ENCODE measurements around the gene GCK. TPM values are rescaled to one million over a fixed set of nuclear protein-coding genes. Genes with fewer than 3 reads are reported as not detected.

GCK gene
- total and polyA plus RNA-seq, 11 donors = 0.54 to 5.7 (median 1.9) TPM

GRCh38 chr7:44227911-44228310 lies 38.7 kb upstream of the GCK start:
- no peak overlapping the region for H3K4me3 ChIP-seq
- DNase-seq (peak in 1 of 5 donors; percentile 60), ATAC-seq (no peak)
- peaks cover 0 to 6% (median 0%) of the 10 kb centered on the region in 12 donors for H3K4me1 ChIP-seq
- peaks cover 0 to 14% (median 0%) of the 10 kb centered on the region in 9 donors for H3K27me3 ChIP-seq
- intact Hi-C loops (cut with DNase I) = no loop called here
- H3K36me3 ChIP-seq = peaks cover 0 to 3% (median 0%) of the 10 kb centered on the region in 9 donors
- no peak for TF ChIP-seq CTCF (IDR thresholded peaks at IDR 0.05)
- no peak for TF ChIP-seq POLR2A (IDR thresholded peaks at IDR 0.05)
- 70 to 79% (median 75%) methylated on average over 13 to 14 of the region's 14 CpGs for WGBS, 4 donors
- no peaks in the 10 kb centered on the region for H3K9me3 ChIP-seq
- H3K27ac ChIP-seq = no peak overlapping the region

GRCh38 chr7:44226396-44226753 lies 37.1 kb upstream of the GCK start:
- H3K4me1 ChIP-seq = peaks cover 0 to 2% (median 0%) of the 10 kb centered on the region in 12 donors
- intact Hi-C loops (cut with DNase I) = no loop called here
- TF ChIP-seq CTCF (IDR thresholded peaks at IDR 0.05) = no peak
- no peak for TF ChIP-seq POLR2A (IDR thresholded peaks at IDR 0.05)
- ATAC-seq (no peak), DNase-seq (peak in 1 of 5 donors; percentile 57)
- no peak overlapping the region for H3K27ac ChIP-seq
- peaks cover 0 to 3% (median 0%) of the 10 kb centered on the region in 9 donors for H3K36me3 ChIP-seq
- 52 to 82% (median 64%) methylated on average over 13 to 17 of the region's 17 CpGs for WGBS, 4 donors
- H3K9me3 ChIP-seq = no peaks in the 10 kb centered on the region
- peaks cover 0 to 14% (median 0%) of the 10 kb centered on the region in 9 donors for H3K27me3 ChIP-seq
- H3K4me3 ChIP-seq = no peak overlapping the region

GRCh38 chr7:44225566-44226395 lies 36.5 kb upstream of the GCK start:
- Histone ChIP-seq H3K27me3 (peaks cover 0 to 14% (median 0%) of the 10 kb centered on the region in 9 donors), H3K36me3 (peaks cover 0 to 3% (median 0%) of the 10 kb centered on the region in 9 donors), H3K9me3 (no peaks in the 10 kb centered on the region), H3K27ac (no peak overlapping the region), H3K4me3 (no peak overlapping the region), H3K4me1 (no peaks in the 10 kb centered on the region)
- DNase-seq (peak in 1 of 5 donors; percentile 57), ATAC-seq (no peak)
- intact Hi-C loops (cut with DNase I) = no loop called here
- TF ChIP-seq CTCF (IDR thresholded peaks at IDR 0.05) = no peak
- TF ChIP-seq POLR2A (IDR thresholded peaks at IDR 0.05) = no peak
- 62 to 74% (median 66%) methylated on average over 20 to 26 of the region's 26 CpGs for WGBS, 4 donors

- Histone ChIP-seq H3K4me1 (no peaks in the 10 kb centered on the region), H3K27ac (no peak overlapping the region), H3K36me3 (peaks cover 0 to 7% (median 0%) of the 10 kb centered on the region in 9 donors), H3K9me3 (no peaks in the 10 kb centered on the region), H3K4me3 (no peak overlapping the region), H3K27me3 (peaks cover 0 to 14% (median 0%) of the 10 kb centered on the region in 9 donors)
- ATAC-seq = no peak
- intact Hi-C loops (cut with DNase I) = no loop called here
- TF ChIP-seq CTCF (IDR thresholded peaks at IDR 0.05) (no peak), POLR2A (IDR thresholded peaks at IDR 0.05) (no peak)
- WGBS, 4 donors = 64 to 79% (median 75%) methylated on average over 8 to 10 of the region's 10 CpGs
- DNase-seq = peak in 2 of 5 donors; percentile 21 to 48
These were observed 35.8 kb upstream of the GCK start for GRCh38 chr7:44224974-44225565.

Data from heart left ventricle (tissue), 16 donors.